Mesenteric fat pad (tissue), 1 donor: ENCODE data around the gene LPO. TPM values are rescaled to one million over a fixed set of nuclear protein-coding genes. Genes with fewer than 3 reads are reported as not detected.

ENCODE experiments used
- DNase-seq: peaks from one replicate; pipeline ENCODE4 v3.0.0-alpha.2; 2020; ENCODE audit warnings: low spot score
- long read RNA-seq: library from polyadenylated mRNA; unstranded; transcript quantifications from one replicate; pipeline ENCODE4 v2.0.0, GENCODE V29; 2020
- total RNA-seq: library from RNA; stranded (reverse); fragmentation: NEBNext Ultra II Directional; extraction: Animal tissue kit (Norgen Biotek cat#: 25700); gene quantifications from one replicate; pipeline ENCODE4 v1.2.1, GENCODE V29; 2021
- donor health status: DM: yes; HTN: yes; CAD: no.

The LPO gene
- not detected for total RNA-seq
- long read RNA-seq = 0 reads

- no peak for DNase-seq
Observed at GRCh38 chr17:58238147-58238634, at the start of gene LPO. Gene LPO, plus strand, starts transcription at chr17:58238584. Its CDS starts 4,396 bp downstream, at chr17:58242980.

DNA sequence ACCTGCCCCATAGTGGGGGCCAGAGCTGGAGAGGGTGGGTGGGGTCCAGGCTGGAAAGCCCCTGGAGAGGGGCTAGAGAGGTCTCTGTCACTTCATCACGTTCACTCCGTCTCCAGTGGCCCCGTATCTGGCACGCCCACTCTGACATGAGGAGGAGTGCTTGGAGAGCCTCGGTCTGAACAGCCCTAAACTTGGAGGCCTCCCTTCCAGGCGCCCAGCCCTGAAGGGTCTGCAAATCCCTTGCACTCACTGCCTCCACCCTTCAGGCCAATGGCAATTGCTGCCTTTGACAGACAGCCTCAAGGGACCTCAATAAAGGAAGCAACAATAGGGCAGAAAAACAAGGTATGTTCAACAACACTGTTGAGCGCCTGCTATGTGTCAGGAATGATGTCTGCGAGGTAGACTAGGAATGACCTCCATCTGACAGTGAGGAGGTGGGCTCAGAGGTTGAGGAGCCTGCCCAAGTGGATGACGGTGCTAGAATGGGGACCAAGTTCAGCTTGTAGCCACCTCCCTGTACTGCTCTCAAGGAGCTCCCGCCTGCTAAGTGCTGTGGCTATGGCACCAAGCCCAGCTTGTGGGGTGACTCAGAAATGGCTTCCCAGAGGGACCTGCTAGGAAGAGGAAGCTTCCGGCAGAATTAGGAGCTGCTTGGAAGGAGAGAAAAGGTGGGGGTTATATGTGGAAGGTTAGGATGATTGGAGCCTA lies 48.8 kb upstream of the LPO start:
- no peak for DNase-seq

DNA sequence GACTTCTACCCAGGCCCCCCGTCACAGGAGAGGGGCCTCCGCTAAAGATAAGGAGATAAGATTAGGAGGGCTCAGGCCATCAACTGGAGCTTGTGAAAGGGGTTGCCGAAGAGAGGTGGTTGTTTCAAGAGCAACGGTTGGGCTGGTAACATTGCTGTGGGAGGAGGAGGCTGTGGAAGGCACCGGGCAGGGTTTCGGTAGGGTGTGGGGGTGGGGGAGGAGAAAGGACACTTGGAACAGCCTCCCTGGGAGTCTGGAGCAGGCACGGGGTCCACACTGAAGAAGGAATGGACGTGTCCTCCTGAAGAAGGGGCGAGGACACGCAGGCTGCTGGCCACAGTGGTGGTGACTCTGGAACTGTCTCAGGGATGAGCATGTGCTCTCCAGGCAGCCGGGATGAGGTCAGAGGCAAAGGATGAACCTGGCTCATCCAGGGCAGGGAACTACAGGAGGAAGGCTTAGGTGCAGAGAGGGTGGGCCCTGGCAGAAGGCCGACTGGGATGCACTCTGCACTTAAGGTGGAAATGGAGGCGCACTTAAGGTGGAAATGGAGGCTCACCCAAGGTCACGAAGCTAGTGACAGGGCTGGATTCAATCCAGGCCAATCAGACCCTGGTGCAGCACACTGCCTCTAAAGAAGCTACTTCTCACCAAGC lies 47.0 kb upstream of the LPO start:
- no peak for DNase-seq

GRCh38 chr17:58192612-58193011 lies 45.8 kb upstream of the LPO start, which contains the start of gene EPX:
Gene EPX, plus strand, starts transcription at chr17:58192726. Its CDS starts 121 bp downstream, at chr17:58192847.
- no peak for DNase-seq

GRCh38 chr17:58193641-58194255 lies 44.6 kb upstream of the LPO start:
- DNase-seq = no peak

- no peak for DNase-seq
Observed at GRCh38 chr17:58195518-58196123, 42.8 kb upstream of the LPO start.

- no peak for DNase-seq
Observed at GRCh38 chr17:58196610-58197009, 41.8 kb upstream of the LPO start.

DNA sequence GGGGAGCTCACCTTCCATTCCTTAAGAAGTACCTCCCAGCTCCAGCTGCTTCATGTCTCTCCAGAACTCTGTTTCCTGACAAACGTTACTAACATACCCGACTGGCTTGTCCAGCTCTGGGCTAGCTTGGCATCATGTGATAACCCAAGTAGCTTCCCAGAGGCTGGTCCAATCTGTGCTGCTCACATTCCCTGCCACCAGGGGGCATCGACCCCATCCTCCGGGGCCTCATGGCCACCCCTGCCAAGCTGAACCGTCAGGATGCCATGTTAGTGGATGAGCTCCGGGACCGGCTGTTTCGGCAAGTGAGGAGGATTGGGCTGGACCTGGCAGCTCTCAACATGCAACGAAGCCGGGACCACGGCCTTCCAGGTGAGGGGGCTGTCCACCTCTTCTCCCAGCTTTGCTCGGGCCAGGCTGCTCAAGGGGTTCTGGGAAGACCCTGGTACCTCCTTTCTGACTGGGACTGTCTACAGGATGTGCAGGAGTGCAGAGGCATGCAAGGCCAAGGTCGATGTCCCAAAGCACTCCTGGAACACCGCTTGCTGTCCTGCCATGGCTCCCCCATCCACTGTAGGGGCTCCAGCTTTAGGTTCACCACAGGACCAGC lies 38.3 kb upstream of the LPO start:
- no peak for DNase-seq

- no peak for DNase-seq
Observed at GRCh38 chr17:58202859-58203258, 35.5 kb upstream of the LPO start.

GRCh38 chr17:58204796-58205195 lies 33.6 kb upstream of the LPO start:
- no peak for DNase-seq

DNA sequence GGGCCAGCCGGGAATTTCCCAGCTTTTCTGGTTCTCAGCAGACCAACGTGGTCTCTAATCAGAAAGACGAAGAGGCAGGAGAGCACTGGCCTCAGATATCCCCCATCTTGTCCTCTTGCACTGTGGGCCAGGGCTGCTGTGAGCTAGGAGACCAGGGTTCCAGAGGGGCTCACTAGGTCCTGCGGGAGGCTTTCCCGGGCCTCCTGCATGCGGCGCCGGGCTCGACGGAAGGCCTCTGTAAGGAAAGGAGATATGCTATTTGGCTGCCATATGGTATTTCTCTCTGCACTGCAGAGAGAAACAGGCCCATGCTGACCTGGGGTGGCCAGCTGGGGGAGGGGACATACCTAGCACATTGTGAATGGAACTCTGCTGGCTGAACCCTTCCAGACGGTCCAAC lies 32.4 kb upstream of the LPO start:
- no peak for DNase-seq

GRCh38 chr17:58207451-58207850 lies 30.9 kb upstream of the LPO start:
- DNase-seq = no peak

DNA sequence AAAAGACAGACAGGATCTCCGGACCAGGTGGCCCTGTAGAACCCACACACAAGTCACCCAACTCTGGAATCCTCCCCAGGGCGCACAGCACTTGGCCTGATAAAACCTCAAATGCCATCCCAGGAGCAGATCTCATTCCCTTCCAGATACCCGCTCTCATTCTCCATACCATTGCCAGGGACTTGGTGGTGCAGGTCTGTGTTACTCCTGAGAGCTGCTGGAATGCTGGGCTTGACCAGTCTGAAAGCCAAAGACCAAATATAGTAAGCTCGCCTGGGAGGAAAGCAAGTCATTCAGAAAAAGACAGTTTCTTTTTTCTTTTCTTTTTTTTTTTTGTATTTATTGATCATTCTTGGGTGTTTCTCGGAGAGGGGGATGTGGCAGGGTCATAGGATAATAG lies 30.0 kb upstream of the LPO start:
- DNase-seq = no peak

- no peak for DNase-seq
Observed at GRCh38 chr17:58210922-58211321, 27.5 kb upstream of the LPO start.

GRCh38 chr17:58215685-58216084 lies 22.7 kb upstream of the LPO start:
- DNase-seq = no peak

- no peak for DNase-seq
Observed at GRCh38 chr17:58217766-58218165, 20.6 kb upstream of the LPO start.

GRCh38 chr17:58219007-58219788 lies 19.2 kb upstream of the LPO start, which contains the start of gene MKS1:
Gene MKS1, minus strand, starts transcription at chr17:58219255. Its CDS starts 25 bp downstream, at chr17:58219230.
- DNase-seq = peak; percentile 98

DNA sequence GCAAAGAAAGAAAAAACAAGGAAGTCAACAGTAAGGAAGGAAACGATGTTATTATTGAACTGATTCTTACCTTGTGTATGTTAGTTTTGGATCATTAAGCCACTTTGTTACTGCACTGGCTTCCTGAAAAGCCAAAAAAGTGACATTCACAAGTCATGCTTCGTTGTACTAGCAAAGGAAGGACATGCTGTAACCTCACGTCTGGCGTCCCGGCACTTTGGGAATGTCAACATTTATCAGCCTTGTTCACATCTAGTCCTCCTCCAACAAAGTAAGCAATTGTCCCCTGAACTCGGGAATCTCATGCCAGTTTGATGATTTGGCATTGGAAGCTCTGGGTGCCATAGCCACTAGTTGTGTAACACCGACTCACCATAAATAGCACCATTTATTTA lies 18.6 kb upstream of the LPO start:
- no peak for DNase-seq

GRCh38 chr17:58224315-58224714 lies 14.1 kb upstream of the LPO start:
- no peak for DNase-seq

GRCh38 chr17:58227733-58228132 lies 10.7 kb upstream of the LPO start:
- no peak for DNase-seq

DNA sequence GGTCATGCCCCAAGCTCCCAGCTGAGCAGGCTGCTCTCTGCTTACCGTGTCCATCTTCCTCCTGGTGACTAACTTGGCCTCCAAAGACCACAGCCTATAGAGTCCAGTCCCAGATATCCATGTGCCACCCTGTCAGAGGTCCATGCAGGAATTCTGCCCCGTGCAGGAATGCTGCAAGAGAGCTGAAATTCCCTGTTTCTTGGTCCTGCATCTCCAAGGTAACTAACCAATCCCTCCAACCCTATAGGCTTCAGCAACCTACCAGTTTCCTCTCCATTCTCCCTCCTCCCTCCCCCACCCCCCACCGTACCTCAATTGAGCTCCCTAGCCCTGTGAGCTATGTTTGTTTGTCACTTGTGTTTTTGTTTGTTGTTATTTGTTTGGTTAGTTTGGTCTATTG lies 9.7 kb upstream of the LPO start:
- no peak for DNase-seq
